Hepatocyte (in vitro differentiated cells): ENCODE results near the gene MIOX. TPM values are rescaled to one million over a fixed set of nuclear protein-coding genes. Genes with fewer than 3 reads are reported as not detected.

Source experiments
- DNase-seq: peaks from one replicate; pipeline ENCODE4 v3.0.0-alpha.2; 2016; ENCODE audit warnings: low spot score
- H2AFZ ChIP-seq: fragments of 200-600 bp; sonication (generic); 2 replicates; pipeline ENCODE4 v1.6.0; 2016; ENCODE audit warnings: antibody characterized with exemption, mild to moderate bottlenecking
- H3K27ac ChIP-seq: fragments of 200-600 bp; sonication (generic); 2 replicates; pipeline ENCODE4 v1.5.1; 2016; ENCODE audit warnings: mild to moderate bottlenecking
- H3K27me3 ChIP-seq: fragments of 200-600 bp; sonication (generic); 2 replicates; pipeline ENCODE4 v1.6.1; 2016
- H3K36me3 ChIP-seq: fragments of 200-600 bp; sonication (generic); replicated peaks from 2 replicates; pipeline ENCODE4 v1.5.1; 2016; ENCODE audit warnings: low read depth; ENCODE audit not compliant: insufficient read depth
- H3K4me1 ChIP-seq: fragments of 200-600 bp; sonication (generic); 2 replicates; pipeline ENCODE4 v1.5.1; 2016; ENCODE audit warnings: mild to moderate bottlenecking, moderate library complexity; ENCODE audit not compliant: insufficient read depth
- H3K4me2 ChIP-seq: fragments of 200-600 bp; sonication (generic); 2 replicates; pipeline ENCODE4 v1.6.0; 2016
- H3K4me3 ChIP-seq: fragments of 200-600 bp; sonication (generic); 2 replicates; pipeline ENCODE4 v1.5.1; 2016; ENCODE audit warnings: mild to moderate bottlenecking
- H3K79me2 ChIP-seq: fragments of 200-600 bp; sonication (generic); 2 replicates; pipeline ENCODE4 v1.6.0; 2017; ENCODE audit warnings: mild to moderate bottlenecking
- H3K9me2 ChIP-seq: fragments of 200-600 bp; sonication (generic); replicated peaks from 2 replicates; pipeline ENCODE4 v1.6.0; 2017; ENCODE audit warnings: mild to moderate bottlenecking; ENCODE audit not compliant: insufficient read depth
- H3K9me3 ChIP-seq: fragments of 200-600 bp; sonication (generic); 2 replicates; pipeline ENCODE4 v1.5.1; 2016; ENCODE audit warnings: low read depth, mild to moderate bottlenecking
- H4K20me1 ChIP-seq: fragments of 200-600 bp; sonication (generic); 2 replicates; pipeline ENCODE4 v1.6.0; 2016; ENCODE audit warnings: mild to moderate bottlenecking; ENCODE audit not compliant: insufficient read depth, poor library complexity, severe bottlenecking
- EZH2 ChIP-seq: fragments of 200-600 bp; sonication (generic); IDR thresholded peaks from 2 replicates; pipeline ENCODE4 v1.6.1; 2016; ENCODE audit warnings: antibody characterized with exemption, mild to moderate bottlenecking, borderline replicate concordance
- EZH2phosphoT487 ChIP-seq: fragments of 200-600 bp; sonication (generic); IDR thresholded peaks from one replicate; pipeline ENCODE4 v1.6.1; 2018; ENCODE audit warnings: antibody characterized with exemption, mild to moderate bottlenecking, low read depth, moderate library complexity; ENCODE audit not compliant: unreplicated experiment, severe bottlenecking
- WGBS: methylation state at CpG from one replicate; pipeline ENCODE4 v1.1.6; 2016; ENCODE audit warnings: low lambda C conversion rate; ENCODE audit errors: missing lambda C conversion rate; 5-methylcytosine and 5-hydroxymethylcytosine counted together
- polyA plus RNA-seq: library from polyadenylated mRNA; unstranded; fragments of >200 nt; fragmentation: Nextera tagmentation; extraction: Ambion mirVana; gene quantifications from 2 replicates; pipeline ENCODE4 v1.2.1, GENCODE V29; 2016
- total RNA-seq: library from RNA; depleted of rRNA; stranded (reverse); fragments of >200 nt; gene quantifications from 2 replicates; pipeline ENCODE4 v1.2.3, GENCODE V29; 2014
- TF ChIP-seq, protein P1 (sequence below): fragments of 200-600 bp; sonication (generic); IDR thresholded peaks from 2 replicates; pipeline ENCODE4 v1.5.1; 2016; ENCODE audit warnings: antibody characterized with exemption, mild to moderate bottlenecking; ENCODE audit not compliant: poor library complexity

Gene MIOX
- total and polyA plus RNA-seq, 2 experiments from 2014 or later, result not detected

DNA sequence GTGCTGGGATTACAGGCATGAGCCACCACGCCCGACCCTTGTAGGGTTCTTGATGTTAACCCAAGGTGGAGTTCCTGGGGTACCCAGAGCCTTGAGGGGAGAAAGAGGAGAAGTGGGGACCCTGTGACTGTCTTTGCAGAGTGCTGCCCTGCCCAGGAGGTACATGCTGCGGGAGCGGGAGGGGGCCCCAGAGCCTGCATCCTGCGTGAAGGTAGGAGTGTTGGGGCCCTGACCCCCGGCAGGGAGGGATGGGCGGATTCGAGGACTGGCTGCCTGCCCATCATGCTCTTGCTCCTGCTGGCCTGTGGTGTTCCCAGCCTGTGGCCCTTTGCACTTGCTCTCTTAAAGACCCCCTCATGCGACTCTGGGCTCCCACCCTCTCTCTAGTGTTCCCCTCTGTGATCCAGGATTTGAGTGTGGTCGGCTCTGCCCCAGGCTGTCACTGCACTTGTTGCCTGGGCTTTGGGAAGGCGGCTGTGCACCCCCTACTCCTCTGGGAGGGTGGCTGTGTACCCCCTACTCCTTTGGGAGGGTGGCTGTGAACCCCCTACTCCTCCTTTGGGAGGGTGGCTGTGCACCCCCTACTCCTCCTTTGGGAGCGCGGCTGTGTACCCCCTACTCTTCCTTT is 34.3 kb downstream of the MIOX start:
- Histone ChIP-seq H3K9me3 (no peaks in the 10 kb centered on the region), H4K20me1 (peaks cover 13% of the 10 kb centered on the region), H3K4me2 (no peak overlapping the region), H3K9me2 (no peaks in the 10 kb centered on the region), H3K4me1 (peaks cover 9% of the 10 kb centered on the region), H3K4me3 (no peak overlapping the region), H3K36me3 (no peaks in the 10 kb centered on the region), H3K79me2 (peaks cover 39% of the 10 kb centered on the region), H3K27me3 (no peaks in the 10 kb centered on the region), H2AFZ (no peak overlapping the region), H3K27ac (no peak overlapping the region)
- WGBS, result 100% methylated on average over 13 of the region's 13 CpGs
- no peak for DNase-seq
- TF ChIP-seq EZH2 (no peak), EZH2phosphoT487 (no peak)
- TF ChIP-seq, protein P1, sequence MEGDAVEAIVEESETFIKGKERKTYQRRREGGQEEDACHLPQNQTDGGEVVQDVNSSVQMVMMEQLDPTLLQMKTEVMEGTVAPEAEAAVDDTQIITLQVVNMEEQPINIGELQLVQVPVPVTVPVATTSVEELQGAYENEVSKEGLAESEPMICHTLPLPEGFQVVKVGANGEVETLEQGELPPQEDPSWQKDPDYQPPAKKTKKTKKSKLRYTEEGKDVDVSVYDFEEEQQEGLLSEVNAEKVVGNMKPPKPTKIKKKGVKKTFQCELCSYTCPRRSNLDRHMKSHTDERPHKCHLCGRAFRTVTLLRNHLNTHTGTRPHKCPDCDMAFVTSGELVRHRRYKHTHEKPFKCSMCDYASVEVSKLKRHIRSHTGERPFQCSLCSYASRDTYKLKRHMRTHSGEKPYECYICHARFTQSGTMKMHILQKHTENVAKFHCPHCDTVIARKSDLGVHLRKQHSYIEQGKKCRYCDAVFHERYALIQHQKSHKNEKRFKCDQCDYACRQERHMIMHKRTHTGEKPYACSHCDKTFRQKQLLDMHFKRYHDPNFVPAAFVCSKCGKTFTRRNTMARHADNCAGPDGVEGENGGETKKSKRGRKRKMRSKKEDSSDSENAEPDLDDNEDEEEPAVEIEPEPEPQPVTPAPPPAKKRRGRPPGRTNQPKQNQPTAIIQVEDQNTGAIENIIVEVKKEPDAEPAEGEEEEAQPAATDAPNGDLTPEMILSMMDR, result no peak

DNA sequence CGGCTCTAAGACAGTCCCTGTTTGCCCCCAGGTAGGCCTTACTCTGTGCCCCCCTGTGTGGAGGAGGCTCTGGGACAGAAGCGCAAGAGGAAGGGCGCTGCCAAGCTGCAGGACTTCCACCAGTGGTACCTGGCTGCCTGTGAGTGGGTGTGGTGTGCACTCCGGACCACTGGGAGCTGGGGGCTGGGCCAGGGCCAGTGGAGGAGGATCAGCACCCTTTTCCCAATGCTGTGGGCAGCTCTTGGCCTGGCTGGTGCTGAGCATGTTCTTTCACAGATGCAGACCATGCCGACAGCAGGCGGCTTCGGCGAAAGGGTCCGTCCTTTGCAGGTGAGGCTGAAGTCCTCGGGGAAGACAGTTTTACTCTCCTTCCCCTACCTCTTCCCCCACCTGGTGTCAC is 35.1 kb downstream of the MIOX start:
- Histone ChIP-seq H3K9me2 (no peaks in the 10 kb centered on the region), H3K36me3 (no peaks in the 10 kb centered on the region), H3K9me3 (no peaks in the 10 kb centered on the region), H3K4me2 (no peak overlapping the region), H3K27ac (no peak overlapping the region), H3K4me3 (no peak overlapping the region), H3K79me2 (peaks cover 37% of the 10 kb centered on the region), H3K4me1 (peaks cover 12% of the 10 kb centered on the region), H2AFZ (no peak overlapping the region), H4K20me1 (peaks cover 13% of the 10 kb centered on the region), H3K27me3 (no peaks in the 10 kb centered on the region)
- 94% methylated on average over 10 of the region's 10 CpGs for WGBS
- DNase-seq, result no peak
- TF ChIP-seq, protein P1, result no peak
- TF ChIP-seq EZH2 (no peak), EZH2phosphoT487 (no peak)

DNA sequence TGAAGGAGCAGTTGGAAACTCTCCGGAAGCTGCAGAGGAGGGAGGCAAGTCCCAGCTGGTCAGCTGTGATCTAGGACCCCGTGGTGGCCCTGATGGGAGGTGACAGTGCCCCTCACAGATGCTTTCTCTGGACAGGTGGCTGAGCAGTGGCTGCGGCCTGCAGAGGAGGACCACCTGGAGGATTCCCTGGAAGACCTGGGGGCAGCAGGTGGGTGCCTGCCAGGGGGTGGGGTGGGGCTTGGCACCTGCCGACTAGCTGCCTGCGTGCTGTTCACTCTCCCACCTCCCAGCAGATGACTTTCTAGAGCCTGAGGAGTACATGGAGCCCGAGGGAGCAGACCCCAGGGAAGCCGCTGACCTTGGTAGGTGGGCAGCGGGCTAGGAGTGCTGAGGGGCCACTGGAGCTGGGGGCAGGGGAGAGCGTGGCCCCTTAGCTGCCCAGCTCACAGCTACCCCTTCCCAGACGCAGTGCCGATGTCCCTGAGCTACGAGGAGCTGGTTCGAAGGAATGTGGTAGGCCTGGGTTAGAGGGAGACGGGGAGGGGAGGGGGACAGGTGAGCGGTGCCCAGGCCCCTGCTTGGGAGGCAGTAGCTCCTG is 35.6 kb downstream of the MIOX start:
- no peak overlapping the region for H3K4me3 ChIP-seq
- TF ChIP-seq EZH2 (no peak), EZH2phosphoT487 (no peak)
- TF ChIP-seq, protein P1, result no peak
- no peaks in the 10 kb centered on the region for H3K9me3 ChIP-seq
- peaks cover 37% of the 10 kb centered on the region for H3K79me2 ChIP-seq
- peaks cover 13% of the 10 kb centered on the region for H4K20me1 ChIP-seq
- H3K4me1 ChIP-seq, result peaks cover 18% of the 10 kb centered on the region
- H2AFZ ChIP-seq, result no peak overlapping the region
- no peaks in the 10 kb centered on the region for H3K36me3 ChIP-seq
- 92% methylated on average over 12 of the region's 15 CpGs for WGBS
- no peak overlapping the region for H3K4me2 ChIP-seq
- DNase-seq, result no peak
- H3K27me3 ChIP-seq, result no peaks in the 10 kb centered on the region
- no peaks in the 10 kb centered on the region for H3K9me2 ChIP-seq
- H3K27ac ChIP-seq, result no peak overlapping the region
